ENCODE measurements around the gene DDX1.

The DDX1 gene

DNA sequence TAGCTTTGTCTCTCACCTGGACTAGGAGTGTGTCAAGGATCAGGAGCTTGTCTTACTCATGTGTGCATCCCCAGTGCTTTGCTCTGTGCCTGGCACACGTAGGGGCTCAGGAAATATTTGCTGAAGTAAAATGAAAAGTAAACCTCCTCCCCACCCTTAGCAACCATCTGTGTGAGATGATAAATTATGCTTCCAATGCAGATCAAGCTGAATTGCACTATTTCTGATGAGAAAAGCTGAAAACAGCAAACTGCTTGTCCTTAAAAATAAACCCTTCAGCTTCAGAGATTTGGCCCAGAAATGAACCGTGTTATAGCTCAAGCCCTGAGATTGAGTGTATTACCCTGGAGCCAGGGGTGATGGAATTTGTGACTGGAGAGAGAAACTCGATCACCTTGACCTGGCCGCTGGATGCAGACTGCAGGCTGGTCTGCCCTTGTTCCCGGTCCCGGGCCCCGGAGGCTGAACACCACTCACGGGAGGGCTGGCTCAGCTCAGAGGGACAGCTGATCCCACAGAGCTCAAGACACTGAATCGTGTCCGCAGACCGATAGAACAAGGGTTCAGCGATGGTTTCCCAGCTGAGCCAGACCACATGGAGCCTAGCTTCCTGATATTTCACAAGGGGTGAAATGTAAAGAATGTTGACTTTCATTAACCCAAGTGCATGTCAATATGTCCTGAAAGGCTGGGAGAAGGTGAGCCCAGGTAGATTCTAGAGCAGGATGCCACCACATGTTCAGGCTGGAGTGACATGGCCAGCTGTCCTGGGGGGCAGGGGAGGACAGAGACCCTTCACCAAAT lies 50.5 kb downstream of the DDX1 start:
- DNase-seq (ENCODE audit: low read depth): peak; percentile 69
- TF ChIP-seq, protein P1, sequence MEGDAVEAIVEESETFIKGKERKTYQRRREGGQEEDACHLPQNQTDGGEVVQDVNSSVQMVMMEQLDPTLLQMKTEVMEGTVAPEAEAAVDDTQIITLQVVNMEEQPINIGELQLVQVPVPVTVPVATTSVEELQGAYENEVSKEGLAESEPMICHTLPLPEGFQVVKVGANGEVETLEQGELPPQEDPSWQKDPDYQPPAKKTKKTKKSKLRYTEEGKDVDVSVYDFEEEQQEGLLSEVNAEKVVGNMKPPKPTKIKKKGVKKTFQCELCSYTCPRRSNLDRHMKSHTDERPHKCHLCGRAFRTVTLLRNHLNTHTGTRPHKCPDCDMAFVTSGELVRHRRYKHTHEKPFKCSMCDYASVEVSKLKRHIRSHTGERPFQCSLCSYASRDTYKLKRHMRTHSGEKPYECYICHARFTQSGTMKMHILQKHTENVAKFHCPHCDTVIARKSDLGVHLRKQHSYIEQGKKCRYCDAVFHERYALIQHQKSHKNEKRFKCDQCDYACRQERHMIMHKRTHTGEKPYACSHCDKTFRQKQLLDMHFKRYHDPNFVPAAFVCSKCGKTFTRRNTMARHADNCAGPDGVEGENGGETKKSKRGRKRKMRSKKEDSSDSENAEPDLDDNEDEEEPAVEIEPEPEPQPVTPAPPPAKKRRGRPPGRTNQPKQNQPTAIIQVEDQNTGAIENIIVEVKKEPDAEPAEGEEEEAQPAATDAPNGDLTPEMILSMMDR (conservative IDR thresholded peaks at IDR 0.05; ENCODE audit: low read depth, low read length): no peak
- no peak overlapping the region for H3K4me3 ChIP-seq (ENCODE audit: low read depth, low read length)

DNA sequence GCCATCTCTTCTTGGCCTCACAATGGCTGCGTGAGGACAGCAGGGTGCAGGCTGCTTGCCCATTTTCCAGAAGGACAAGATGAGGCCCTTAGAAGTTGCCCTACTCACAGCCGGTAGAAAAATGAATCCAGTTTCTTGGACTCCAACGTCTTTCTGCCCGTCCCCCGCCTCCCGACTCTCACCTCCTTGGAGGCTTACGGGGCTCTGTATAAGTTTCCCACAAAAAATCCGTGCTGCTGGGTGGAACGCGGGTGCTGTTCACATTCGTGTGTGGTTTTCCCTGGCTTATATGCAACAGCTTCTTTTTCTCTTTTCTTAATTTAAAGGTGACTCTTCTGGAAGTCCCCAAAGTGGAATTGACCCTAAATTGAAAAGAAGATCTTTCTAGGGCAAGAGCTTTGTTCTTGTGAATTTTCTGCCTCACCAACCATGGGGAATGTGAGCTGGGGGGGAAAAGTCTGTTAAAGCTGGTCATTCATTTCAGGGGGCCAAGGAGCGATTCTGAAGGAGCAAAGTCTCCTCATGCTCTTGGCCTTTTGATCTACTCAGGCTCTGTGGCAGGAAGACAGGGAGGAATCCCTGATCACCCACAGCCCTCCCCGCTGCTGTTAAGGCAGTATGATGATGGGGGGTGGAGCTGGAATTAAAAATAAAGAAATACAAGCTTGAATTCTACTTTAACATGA lies 51.3 kb downstream of the DDX1 start:
- TF ChIP-seq, protein P1 (conservative IDR thresholded peaks at IDR 0.05; ENCODE audit: low read depth, low read length): no peak
- no peak overlapping the region for H3K4me3 ChIP-seq (ENCODE audit: low read depth, low read length)
- DNase-seq (ENCODE audit: low read depth): no peak

DNA sequence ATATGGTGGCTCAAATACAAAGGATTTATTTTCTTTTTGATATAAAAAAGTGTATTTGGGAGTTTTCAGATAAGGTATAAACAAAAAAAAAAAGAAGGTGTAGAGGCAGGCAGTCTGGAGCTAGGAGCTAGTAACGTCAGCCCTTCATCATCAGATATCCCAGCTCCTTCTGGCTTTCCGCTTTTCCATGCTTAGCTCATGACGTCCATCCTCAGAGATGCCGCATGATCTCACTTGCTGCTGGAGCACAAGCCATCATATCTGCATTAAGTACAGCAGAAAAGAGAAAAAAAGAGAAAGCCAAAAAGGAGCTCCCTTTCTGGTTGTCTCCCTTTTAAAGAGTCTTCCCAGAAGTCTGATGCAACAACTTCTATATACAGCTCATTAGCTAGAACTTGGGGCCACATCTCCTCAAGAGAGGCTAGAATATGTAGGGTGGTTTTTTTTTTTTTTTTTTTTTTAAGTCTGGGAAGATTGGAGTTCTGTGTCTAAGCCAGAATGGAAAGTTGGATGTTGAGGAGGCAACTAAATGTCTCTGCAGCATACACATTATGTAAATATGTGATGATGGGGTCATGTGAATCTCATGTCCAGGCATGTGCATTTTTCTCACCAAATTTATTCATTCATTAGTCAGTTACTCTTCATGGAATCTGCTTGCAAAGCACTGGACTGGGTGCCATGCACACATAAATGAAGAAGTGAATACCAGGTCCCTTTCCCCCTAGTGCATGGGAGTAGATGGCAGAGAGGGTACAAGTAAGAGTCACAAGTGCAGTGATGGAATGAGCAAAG lies 52.3 kb downstream of the DDX1 start:
- DNase-seq (ENCODE audit: low read depth): no peak
- TF ChIP-seq, protein P1 (conservative IDR thresholded peaks at IDR 0.05; ENCODE audit: low read depth, low read length): no peak
- no peak overlapping the region for H3K4me3 ChIP-seq (ENCODE audit: low read depth, low read length)

DNA sequence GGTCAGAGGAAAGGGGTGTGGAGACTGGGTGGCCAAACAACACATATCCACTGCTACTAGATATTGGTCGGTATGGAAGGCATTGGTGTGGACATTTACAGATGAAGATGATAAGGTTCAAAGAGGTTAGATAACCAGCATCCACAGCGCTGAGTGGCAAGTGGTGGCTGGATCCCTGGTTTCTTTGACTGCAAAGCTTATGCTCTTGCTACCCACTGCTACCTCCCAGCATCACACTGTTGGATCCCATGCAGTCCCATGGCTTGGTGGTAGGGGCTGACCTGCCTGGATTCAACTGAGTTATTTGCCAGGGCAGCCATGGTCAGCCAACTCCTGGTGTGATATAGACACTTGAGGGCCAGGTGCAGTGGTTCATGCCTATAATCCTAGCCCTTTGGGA lies 53.6 kb downstream of the DDX1 start:
- DNase-seq (ENCODE audit: low read depth): no peak
- TF ChIP-seq, protein P1 (conservative IDR thresholded peaks at IDR 0.05; ENCODE audit: low read depth, low read length): no peak
- H3K4me3 ChIP-seq (ENCODE audit: low read depth, low read length): no peak overlapping the region

DNA sequence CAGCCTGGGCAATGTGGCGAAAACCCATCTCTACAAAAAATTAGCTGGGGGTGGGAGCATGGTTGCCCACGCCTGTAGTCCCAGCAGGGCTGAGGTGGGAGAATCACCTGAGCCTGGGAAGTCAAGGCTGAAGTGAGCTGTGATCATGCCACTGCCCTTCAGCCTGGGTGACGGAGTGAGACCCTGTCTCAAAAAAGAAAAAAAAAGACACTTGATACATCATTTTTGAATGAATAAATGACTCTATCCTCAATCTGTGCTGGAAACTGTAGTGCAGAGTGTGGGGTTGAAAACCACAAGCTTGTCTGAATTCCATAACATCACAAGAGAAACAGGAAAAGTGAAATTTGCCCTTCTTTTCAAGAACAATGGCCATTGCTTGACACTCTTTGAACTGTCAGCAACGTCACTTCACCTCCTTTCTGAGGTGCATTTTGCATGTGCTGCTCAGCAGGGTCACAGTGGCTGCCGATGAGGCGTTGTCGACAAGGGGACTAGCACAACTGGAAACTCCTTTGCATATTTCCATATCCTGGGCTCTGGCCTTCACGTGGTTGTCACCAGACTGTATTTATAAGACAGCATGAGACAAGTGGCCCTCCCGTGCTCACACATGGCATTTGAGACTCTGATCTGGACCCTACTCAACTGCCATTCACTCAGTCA lies 54.2 kb downstream of the DDX1 start:
- TF ChIP-seq, protein P1 (conservative IDR thresholded peaks at IDR 0.05; ENCODE audit: low read depth, low read length): no peak
- no peak for DNase-seq (ENCODE audit: low read depth)
- no peak overlapping the region for H3K4me3 ChIP-seq (ENCODE audit: low read depth, low read length)

DNA sequence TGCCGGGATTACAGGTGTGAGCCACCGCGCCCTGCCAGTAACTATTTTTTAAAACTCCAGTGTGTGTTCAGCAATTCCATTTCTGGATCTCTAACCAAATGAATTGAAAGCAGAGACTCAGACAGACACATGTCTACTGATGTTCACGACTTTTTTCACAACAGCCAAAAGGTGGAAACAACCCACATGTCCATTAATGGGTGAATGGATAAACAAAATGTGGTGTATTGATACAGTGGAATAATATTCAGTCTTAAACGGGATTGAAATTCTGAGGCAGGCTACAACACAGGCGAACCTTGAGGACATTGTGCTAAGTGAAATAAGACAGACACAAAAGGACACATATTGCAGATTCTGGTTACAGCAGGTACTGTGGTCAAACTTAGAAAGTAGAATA lies 55.0 kb downstream of the DDX1 start:
- no peak for DNase-seq (ENCODE audit: low read depth)
- H3K4me3 ChIP-seq (ENCODE audit: low read depth, low read length): no peak overlapping the region
- TF ChIP-seq, protein P1 (conservative IDR thresholded peaks at IDR 0.05; ENCODE audit: low read depth, low read length): no peak

All from choroid plexus epithelial cell (primary cell).